Stimulated activated CD4-positive, alpha-beta T cell treated with anti-CD3 and anti-CD28 coated beads, Interleukin-2, amount 100 ng/mL, for 24 hours (primary cell): ENCODE data around the gene TRAPPC6A.
A peak's percentile ranks its signal among the peaks of the same experiment; 100 is the strongest.

Experiments used
- DNase-seq, 2 donors: peaks; one replicate each; pipeline ENCODE4 v3.0.0-alpha.2; 2020

The TRAPPC6A gene

DNA sequence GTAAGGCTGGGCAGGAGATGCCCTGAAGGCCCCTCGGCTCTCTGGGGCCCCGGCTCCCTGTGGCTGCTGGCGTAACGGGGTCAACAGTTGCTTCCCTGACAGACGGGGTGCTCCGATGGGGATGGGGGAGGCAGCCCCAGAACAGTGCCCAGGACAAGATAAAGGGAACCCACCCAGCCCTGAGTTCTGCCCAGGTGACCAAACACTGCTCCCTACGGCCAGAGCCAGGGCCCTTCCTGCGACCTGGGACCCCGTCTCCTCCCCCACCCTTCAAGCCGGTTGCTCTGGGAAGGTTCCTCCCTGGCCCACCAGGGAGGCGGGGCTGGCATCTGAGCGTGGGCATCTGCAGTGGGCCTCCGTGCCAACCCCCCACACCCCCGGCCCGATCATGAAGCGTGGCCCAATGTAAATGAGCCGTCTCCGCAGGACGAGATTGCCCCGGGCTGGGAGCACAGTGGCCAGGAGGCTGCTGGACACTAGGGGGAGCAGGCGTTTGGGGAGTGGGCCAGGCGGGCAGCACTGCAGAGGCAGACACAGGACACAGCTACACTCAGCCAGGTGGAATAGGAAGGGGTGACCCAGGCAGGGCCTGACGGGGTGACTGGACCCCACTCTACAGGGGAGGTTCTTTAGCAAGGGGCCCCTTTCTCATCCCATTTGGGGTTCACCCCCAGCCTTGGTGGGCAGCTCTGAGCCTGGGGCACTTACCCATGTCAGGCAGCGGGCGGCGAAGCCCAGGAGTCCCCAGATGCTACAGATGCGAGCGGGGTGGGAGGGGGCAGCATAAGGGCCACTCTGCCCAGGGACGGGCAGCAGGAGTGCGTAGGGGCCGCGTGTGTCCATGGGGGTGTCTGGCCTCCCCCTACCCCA is 16.1 kb downstream of the TRAPPC6A start:
- no peak for DNase-seq

GRCh38 chr19:45160870-45161737 is 16.9 kb downstream of the TRAPPC6A start, which contains the start of gene NKPD1:
NKPD1 (minus strand) TSS chr19:45160982; CDS start chr19:45160150, 832 bp downstream.
- DNase-seq = no peak

- DNase-seq = no peak
Observed at GRCh38 chr19:45159971-45160324, 18.1 kb downstream of the TRAPPC6A start.

DNA sequence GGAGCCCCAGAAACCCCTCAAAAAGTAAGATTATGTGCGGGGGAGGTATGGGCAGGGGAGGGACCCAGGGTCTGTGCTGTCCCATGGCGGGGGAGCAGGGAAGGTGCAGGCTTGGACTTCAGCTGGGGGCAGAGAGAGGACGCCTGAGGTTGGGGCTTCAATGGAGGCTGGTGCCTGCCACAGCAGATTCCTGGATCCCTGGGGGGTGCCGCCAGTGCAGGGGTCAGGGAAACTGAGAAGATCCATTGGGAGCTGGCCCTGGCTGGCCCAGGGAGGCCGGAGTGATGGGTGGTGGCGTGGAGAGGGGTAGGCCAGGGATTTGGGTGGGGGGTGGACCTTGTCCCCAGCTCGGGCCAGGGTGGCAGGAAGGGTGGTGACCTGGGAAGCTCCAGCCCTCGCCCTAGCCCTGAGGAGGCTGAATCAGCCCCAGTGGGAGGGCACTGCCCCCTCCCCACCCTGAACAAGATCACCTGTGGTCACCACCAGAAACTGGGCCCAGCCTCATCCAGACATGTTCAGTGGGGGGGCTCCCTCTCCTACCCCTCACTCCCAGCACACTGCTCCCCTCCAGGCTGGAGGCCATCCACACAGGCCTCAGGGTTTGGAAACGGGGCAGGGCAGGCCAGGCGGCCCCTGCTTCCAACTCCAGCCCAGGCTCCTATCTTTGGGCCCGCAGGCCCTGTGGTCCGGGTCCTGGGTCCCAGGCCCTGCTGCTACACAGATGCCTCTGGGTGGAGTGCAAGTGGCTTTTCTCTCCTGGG is 18.6 kb downstream of the TRAPPC6A start:
- no peak for DNase-seq

DNA sequence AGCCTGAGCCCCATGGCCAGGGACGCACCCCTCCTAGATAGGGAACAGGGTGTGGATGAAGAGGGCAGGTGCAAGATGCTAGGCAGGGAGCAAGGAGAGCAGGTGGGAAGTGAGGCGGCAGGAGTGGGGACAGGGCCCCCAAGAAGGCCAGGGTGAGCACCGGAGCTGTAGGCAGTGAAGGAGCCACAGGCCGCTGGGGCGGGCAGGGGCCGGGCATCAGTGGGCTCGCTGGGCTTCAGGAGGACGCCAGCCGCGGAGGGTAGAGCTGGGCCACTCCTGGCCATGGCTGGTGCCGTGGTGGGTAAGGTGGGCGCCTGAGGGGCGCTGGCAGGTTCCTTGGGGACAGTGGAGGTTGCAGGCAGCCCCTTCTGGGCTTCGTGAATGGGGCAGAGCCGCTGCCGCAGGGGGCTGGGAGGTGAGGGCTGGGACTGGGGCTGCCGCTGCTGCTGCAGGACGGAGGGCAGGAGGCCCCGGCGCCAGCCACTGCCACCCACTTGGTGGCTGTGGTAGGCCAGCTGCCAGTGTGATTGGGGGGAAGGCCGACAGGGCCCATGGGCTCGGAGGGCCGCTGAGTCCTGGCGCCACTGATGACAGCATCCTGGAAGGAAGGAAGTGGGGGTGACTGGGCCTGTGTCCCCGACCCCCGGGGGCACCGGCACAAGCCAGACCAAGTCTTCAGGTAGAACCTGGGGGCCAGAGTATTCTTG is 19.4 kb downstream of the TRAPPC6A start:
- no peak for DNase-seq

DNA sequence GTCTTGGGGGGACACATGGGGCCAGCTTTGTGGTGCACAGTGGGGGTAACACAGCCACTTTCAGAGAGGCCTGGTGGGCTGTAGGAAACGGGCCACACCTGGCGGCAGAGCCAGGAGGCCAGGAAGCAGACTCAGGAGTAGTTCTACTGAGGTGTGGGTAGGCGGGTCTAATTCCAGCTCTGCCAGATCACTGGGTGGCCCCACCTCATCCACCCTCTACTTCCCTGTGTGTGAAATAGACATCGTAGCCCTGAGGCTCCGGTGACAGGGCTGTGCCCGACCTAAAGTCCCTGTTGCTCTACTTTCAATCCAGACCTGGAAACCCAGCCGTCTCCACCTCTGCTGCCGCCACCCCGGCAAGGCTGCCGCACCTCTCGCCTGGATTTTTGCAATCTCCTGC is 21.3 kb downstream of the TRAPPC6A start:
- DNase-seq = no peak

DNA sequence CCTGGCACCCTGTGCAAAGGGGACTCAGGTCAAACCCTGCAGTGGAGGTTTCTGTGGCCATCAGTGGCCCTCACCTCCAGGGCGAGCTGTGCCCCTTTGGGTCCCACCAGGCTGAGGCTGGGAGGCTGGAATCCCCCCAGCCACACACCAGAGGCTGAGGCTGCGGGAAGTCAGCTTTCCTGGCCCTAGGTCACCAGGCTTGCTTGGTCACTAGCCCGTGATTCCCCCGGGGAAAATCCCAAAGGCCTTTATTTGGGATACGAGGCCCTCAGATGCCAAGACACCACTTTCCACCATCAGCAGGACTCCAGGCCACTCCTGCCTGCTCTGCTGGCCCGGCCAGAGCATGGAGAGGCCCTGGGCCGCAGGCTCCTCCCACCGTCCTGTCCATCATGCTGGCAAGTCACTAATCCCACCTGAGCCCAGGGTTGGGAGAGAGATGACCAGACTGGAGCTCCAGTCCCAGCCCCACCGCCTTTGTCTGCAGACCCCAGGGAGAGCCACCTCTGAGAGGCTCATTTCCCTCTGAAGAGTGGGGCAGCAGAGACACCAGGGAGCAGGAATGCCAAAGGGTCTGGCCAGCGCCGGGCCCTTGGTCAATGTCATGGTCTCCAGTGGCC is 21.9 kb downstream of the TRAPPC6A start:
- DNase-seq = no peak

DNA sequence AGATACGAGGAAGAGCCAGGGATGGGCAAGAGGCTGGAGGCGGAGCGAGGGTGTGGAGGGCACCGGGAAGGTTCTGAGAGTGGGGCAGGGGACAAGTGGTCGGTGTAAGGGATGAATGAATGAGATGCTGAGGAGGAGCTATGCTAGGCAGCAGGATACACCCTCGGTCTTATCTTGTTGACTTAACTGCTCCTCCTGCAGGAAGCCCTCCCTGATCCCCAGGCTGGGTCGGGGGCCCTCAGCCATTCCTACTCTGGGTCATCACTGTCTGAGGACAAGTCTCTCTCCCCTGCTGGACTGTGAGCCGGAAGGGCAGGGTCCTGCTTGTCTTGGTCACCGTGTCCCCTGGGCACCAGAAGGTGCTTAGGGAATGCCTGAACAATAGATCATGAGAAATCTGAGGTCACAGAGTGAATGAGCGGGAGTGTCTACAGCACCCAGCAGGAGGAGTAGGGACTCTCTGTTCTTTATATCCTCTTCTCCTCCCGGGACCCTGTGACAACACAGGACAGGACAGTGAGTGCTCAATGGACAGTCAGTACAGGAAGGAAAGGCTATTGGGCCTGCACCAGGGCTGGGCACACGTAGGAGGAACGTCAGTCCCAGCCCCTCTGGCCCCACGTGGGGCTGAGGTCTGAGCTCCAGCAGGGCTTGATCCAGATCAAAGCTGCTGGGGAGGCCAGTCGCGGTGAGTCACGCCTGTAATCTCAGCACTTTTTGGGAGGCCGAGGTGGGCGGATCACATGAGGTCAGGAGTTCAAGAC is 23.8 kb downstream of the TRAPPC6A start:
- no peak for DNase-seq

DNA sequence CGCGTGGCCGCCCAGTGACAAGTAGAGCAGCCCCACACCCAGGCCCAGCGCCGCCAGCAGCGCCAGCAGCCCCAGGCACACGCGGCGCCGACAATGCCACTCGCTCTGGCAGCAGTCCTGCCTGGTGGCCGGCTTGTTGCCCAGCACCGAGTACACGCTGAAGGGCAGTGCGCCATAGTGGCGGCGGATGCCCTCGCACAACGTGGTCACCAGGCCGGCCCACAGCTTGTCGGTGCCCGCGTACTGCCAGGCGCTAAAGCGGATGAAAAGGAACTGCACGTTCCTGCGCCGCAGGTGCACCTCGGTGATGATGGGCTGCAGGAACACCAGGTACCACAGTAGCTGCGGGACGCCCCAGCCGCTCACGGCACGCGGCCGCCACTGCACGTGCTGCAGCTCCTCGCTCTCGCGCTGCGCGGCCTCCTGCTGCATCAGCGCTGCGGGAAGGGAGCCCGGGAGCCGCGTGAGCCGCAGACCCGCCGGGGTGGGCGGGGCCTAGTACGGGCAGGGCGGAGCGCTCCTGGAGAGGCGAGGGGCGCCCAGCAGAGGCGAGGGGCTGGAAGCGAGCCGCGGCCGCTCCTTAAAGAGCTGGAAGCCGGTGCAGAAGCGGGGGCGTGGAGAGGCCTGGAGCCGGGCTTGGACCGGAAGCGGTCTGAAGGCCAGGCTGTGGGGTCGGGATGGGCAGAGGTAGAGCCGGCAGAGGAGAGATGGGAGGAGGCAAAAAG is 24.5 kb downstream of the TRAPPC6A start:
- peak; percentile 37 to 59 for DNase-seq

- DNase-seq = peak; percentile 40 to 54
Observed at GRCh38 chr19:45152504-45153338, 25.3 kb downstream of the TRAPPC6A start.

DNA sequence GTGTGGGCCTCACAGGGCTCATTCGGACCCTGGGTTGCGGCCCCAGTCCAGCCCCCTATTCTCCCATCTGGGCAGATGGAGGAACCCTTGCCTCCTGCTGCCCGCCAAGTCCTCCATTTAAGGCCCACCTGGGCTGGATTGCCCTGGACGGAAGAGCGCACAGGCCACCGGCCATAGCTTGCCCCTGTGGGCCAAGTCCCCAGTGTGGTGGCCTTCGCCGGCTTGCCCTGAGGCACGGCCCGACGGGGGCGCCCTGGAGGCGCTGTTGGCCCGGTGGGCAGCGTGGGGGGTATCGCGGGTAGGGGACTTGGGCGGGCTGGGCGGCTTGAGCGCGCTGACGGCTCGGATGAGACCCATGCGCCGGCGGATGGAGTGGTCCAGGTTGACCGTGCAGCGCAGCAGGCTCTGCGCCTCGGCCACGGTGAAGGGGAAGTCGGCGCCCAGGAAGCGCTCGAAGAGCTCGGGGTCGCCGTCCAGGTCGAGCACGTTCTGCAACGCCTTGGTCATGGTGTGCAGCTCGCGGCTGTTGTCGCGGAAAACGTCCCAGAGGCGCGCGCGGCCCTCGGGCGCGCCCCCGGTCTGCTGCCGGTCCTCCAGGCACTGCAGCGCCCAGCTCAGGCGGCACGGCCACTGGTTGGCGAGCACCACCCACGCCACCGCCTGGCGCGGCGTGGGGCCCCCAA is 26.1 kb downstream of the TRAPPC6A start:
- no peak for DNase-seq

GRCh38 chr19:45151320-45151719 is 26.7 kb downstream of the TRAPPC6A start:
- no peak for DNase-seq

DNA sequence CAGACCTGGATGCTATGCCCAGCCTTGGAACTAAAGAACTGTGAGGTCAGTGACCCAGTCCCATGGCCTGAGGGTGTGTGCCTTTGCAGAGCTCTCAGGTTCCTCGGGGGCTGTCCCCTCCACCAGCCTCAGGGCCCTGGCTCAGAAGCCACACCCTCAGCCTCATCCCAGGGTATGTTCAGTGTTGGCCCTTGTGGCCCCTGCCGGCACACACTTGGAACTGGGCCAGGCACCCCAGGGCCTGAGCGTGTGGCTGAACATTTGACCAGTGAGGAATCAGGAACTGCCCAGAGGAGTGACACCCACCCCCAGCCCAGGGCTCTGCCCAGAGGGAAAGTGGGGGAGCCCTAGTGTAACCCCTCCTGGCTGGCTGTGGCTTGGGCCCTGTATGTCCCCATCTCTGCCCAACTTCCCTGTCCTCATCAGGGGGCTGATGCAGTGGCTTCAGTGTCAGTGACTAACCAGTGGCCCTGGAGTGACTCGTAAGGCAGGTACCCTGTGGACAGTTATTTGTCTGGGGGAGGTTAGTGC is 27.2 kb downstream of the TRAPPC6A start:
- no peak for DNase-seq

GRCh38 chr19:45150180-45150579 is 27.9 kb downstream of the TRAPPC6A start:
- DNase-seq = no peak

GRCh38 chr19:45149129-45149528 is 28.9 kb downstream of the TRAPPC6A start:
- DNase-seq = no peak

- no peak for DNase-seq
Observed at GRCh38 chr19:45147835-45148676, 30.0 kb downstream of the TRAPPC6A start.

DNA sequence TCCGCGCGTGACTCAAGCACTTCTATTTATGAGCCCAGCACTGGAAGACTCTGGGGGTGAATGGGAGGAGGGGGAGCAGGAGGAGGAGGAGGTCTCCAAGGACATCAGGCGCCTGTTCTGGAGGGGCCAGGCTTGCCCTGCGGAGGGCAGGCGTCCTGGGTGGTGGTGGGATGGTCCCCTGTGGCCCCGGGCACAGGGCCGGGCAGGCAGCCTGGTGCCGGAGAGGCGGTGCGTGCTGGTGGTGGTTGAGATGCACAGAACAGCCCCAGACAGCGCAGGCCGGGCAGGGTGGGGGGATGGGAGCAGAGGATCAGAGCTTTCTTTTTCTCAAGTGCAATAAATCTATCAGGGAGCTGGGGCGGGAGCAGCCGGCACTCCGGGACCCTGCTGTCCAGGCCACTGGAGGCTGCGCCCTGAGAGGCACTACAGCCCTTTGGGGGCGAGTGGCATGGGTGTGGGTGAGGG is 31.3 kb downstream of the TRAPPC6A start:
- DNase-seq = no peak

- no peak for DNase-seq
Observed at GRCh38 chr19:45146251-45146650, 31.8 kb downstream of the TRAPPC6A start.
